Measurements from ENCODE around the gene CRMP1.

- TF ChIP-seq, protein P1, sequence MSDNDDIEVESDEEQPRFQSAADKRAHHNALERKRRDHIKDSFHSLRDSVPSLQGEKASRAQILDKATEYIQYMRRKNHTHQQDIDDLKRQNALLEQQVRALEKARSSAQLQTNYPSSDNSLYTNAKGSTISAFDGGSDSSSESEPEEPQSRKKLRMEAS (CRISPR knock-in tag; IDR thresholded peaks at IDR 0.05) = no peak
- TF ChIP-seq RORB (CRISPR knock-in tag; IDR thresholded peaks at IDR 0.05) (no peak), ZNF121 (CRISPR knock-in tag; IDR thresholded peaks at IDR 0.05) (no peak), ZSCAN18 (CRISPR knock-in tag; IDR thresholded peaks at IDR 0.05) (no peak), CREB1 (CRISPR knock-in tag; IDR thresholded peaks at IDR 0.05) (no peak)
- TF ChIP-seq, protein P2, sequence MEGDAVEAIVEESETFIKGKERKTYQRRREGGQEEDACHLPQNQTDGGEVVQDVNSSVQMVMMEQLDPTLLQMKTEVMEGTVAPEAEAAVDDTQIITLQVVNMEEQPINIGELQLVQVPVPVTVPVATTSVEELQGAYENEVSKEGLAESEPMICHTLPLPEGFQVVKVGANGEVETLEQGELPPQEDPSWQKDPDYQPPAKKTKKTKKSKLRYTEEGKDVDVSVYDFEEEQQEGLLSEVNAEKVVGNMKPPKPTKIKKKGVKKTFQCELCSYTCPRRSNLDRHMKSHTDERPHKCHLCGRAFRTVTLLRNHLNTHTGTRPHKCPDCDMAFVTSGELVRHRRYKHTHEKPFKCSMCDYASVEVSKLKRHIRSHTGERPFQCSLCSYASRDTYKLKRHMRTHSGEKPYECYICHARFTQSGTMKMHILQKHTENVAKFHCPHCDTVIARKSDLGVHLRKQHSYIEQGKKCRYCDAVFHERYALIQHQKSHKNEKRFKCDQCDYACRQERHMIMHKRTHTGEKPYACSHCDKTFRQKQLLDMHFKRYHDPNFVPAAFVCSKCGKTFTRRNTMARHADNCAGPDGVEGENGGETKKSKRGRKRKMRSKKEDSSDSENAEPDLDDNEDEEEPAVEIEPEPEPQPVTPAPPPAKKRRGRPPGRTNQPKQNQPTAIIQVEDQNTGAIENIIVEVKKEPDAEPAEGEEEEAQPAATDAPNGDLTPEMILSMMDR (IDR thresholded peaks at IDR 0.05) = no peak
Measured at GRCh38 chr4:5867866-5868265, 25.0 kb downstream of the CRMP1 start.

Data from WTC11 (cell line).